Activated CD8-positive, alpha-beta memory T cell treated with anti-CD3 and anti-CD28 coated beads for 4 hours (primary cell): Measurements from ENCODE around the gene ACADS.

ENCODE experiments used
- DNase-seq, 2 donors: peaks; one replicate each; pipeline ENCODE4 v3.0.0-alpha.2; 2020; ENCODE audit warnings: low read depth in 2 of 2

Gene ACADS

GRCh38 chr12:120700886-120701285 is 24.7 kb upstream of the ACADS start:
- DNase-seq, result no peak

- no peak for DNase-seq
These were observed 23.0 kb upstream of the ACADS start for GRCh38 chr12:120702637-120703036.

GRCh38 chr12:120703311-120703942 is 22.2 kb upstream of the ACADS start:
- no peak for DNase-seq

GRCh38 chr12:120705618-120706017 is 20.0 kb upstream of the ACADS start:
- no peak for DNase-seq

- DNase-seq, result no peak
These were observed 19.6 kb upstream of the ACADS start for GRCh38 chr12:120706029-120706428.

- no peak for DNase-seq
These were observed 17.0 kb upstream of the ACADS start for GRCh38 chr12:120708651-120709050.

GRCh38 chr12:120710031-120710804 is 15.4 kb upstream of the ACADS start, which contains the start of gene UNC119B:
TSS of gene UNC119B (plus strand) at chr12:120710458. CDS start at chr12:120710475, 17 bp downstream.
- peak; percentile 58 to 62 for DNase-seq

- no peak for DNase-seq
These were observed 14.8 kb upstream of the ACADS start for GRCh38 chr12:120710805-120711296.

- no peak for DNase-seq
These were observed 14.2 kb upstream of the ACADS start for GRCh38 chr12:120711411-120711810.

- DNase-seq, result no peak
These were observed 13.0 kb upstream of the ACADS start for GRCh38 chr12:120712610-120713009.

GRCh38 chr12:120713861-120714482 is 11.7 kb upstream of the ACADS start:
- peak; percentile 41 to 61 for DNase-seq

GRCh38 chr12:120718055-120718454 is 7.6 kb upstream of the ACADS start:
- DNase-seq, result no peak

- no peak for DNase-seq
These were observed 6.6 kb upstream of the ACADS start for GRCh38 chr12:120719072-120719471.

GRCh38 chr12:120719496-120720233 is 6.0 kb upstream of the ACADS start:
- DNase-seq, result no peak

GRCh38 chr12:120720234-120720986 is 5.2 kb upstream of the ACADS start:
- DNase-seq, result no peak

GRCh38 chr12:120720987-120721801 is 4.4 kb upstream of the ACADS start:
- DNase-seq, result no peak

- DNase-seq, result no peak
These were observed 3.8 kb upstream of the ACADS start for GRCh38 chr12:120721866-120722265.

GRCh38 chr12:120722784-120723183 is 2.8 kb upstream of the ACADS start:
- DNase-seq, result no peak

GRCh38 chr12:120724720-120725119 is 906 bp upstream of the ACADS start:
- DNase-seq, result no peak

GRCh38 chr12:120725151-120725658 is 421 bp upstream of the ACADS start:
- no peak for DNase-seq
